IMR-90 (cell line): Measurements from ENCODE around the gene REPS1. TPM values are rescaled to one million over a fixed set of nuclear protein-coding genes. Genes with fewer than 3 reads are reported as not detected.

Experiments used
- ATAC-seq: fragments of 200-7000 bp; cut with Tn5 transposase; 2 replicates; pipeline ENCODE4 v1.9.1; 2020; ENCODE audit warnings: low read depth, mild to moderate bottlenecking, moderate library complexity
- BruUV-seq: library from RNA; stranded (reverse); fragments of 400-500 nt; replicated peaks from 2 replicates; lab custom pipeline; 2021; lab: Mats Ljungman, UMichigan
- CTCF ChIA-PET: fragments of 300-600 bp; formaldehyde crosslinking; extraction: SDS; loops from one replicate; lab custom pipeline; 2021; ENCODE audit warnings: antibody characterized with exemption; lab: Yijun Ruan, JAX
- POLR2A ChIA-PET: fragments of 300-600 bp; sonication (Branson Sonifier 250); formaldehyde crosslinking; loops from one replicate; lab custom pipeline; 2022; ENCODE audit warnings: antibody characterized with exemption; ENCODE audit not compliant: unreplicated experiment; lab: Charles Lee
- DNase-seq: peaks from one replicate; pipeline ENCODE4 v3.0.0; 2013
- H2AFZ ChIP-seq: replicated peaks from 2 replicates; pipeline ENCODE3; 2013; ENCODE audit warnings: low read length, mild to moderate bottlenecking; ENCODE audit not compliant: poor library complexity
- H2AK5ac ChIP-seq: 2 replicates; pipeline ENCODE4 v1.6.1; 2013; ENCODE audit warnings: low read depth, low read length, inconsistent platforms
- H2AK9ac ChIP-seq: replicated peaks from 2 replicates; pipeline ENCODE3; 2013; ENCODE audit warnings: mild to moderate bottlenecking, low read depth, low read length, moderate library complexity; ENCODE audit not compliant: poor library complexity
- H2BK120ac ChIP-seq: 2 replicates; pipeline ENCODE4 v1.6.1; 2013; ENCODE audit warnings: low read depth, low read length, inconsistent platforms
- H2BK15ac ChIP-seq: 3 replicates; pipeline ENCODE4 v1.6.1; 2013; ENCODE audit warnings: low read depth, low read length, inconsistent platforms
- H2BK20ac ChIP-seq: 2 replicates; pipeline ENCODE4 v1.6.1; 2013; ENCODE audit warnings: low read depth, mild to moderate bottlenecking, inconsistent platforms, low read length, moderate library complexity
- H2BK5ac ChIP-seq: 2 replicates; pipeline ENCODE4 v1.6.1; 2013; ENCODE audit warnings: mild to moderate bottlenecking, low read depth, low read length, inconsistent platforms; ENCODE audit not compliant: poor library complexity, severe bottlenecking
- H3K14ac ChIP-seq: replicated peaks from 2 replicates; pipeline ENCODE4 v1.6.1; 2013; ENCODE audit warnings: low read depth, low read length, inconsistent platforms
- H3K18ac ChIP-seq: 2 replicates; pipeline ENCODE4 v1.6.1; 2013; ENCODE audit warnings: low read depth, low read length, control low read depth
- H3K23ac ChIP-seq: 2 replicates; pipeline ENCODE4 v1.6.1; 2013; ENCODE audit warnings: low read depth, low read length, inconsistent platforms
- H3K27ac ChIP-seq: 2 replicates; pipeline ENCODE4 v1.5.1; 2013; ENCODE audit warnings: mild to moderate bottlenecking, control low read depth, low read length; ENCODE audit not compliant: insufficient read depth
- H3K27me3 ChIP-seq: 2 replicates; pipeline ENCODE4 v1.6.1; 2013; ENCODE audit warnings: low read length; ENCODE audit not compliant: control insufficient read depth, insufficient read depth
- H3K36me3 ChIP-seq: 2 replicates; pipeline ENCODE4 v1.6.1; 2013; ENCODE audit warnings: low read length, mixed read lengths; ENCODE audit not compliant: control insufficient read depth, insufficient read depth
- H3K4ac ChIP-seq: 2 replicates; pipeline ENCODE4 v1.6.1; 2013; ENCODE audit warnings: low read depth, low read length, inconsistent platforms
- H3K4me1 ChIP-seq: 2 replicates; pipeline ENCODE4 v1.6.1; 2013; ENCODE audit warnings: low read length, mixed read lengths; ENCODE audit not compliant: control insufficient read depth, insufficient read depth
- H3K4me2 ChIP-seq: 2 replicates; pipeline ENCODE4 v1.6.1; 2013; ENCODE audit warnings: low read depth, mild to moderate bottlenecking, control low read depth, low read length, moderate library complexity
- H3K4me3 ChIP-seq: 2 replicates; pipeline ENCODE4 v1.5.1; 2013; ENCODE audit warnings: low read depth, mild to moderate bottlenecking, control low read depth, low read length, moderate library complexity; ENCODE audit not compliant: insufficient read depth
- H3K56ac ChIP-seq: 2 replicates; pipeline ENCODE4 v1.6.1; 2013; ENCODE audit warnings: low read length, inconsistent platforms; ENCODE audit not compliant: insufficient read depth; ENCODE audit errors: extremely low read depth
- H3K79me1 ChIP-seq, 2 experiments: 2 replicates each; pipeline ENCODE4 v1.6.1; 2013; ENCODE audit warnings: low read length in 2 of 2, inconsistent platforms in 1 of 2, low read depth in 1 of 2
- H3K9ac ChIP-seq: 2 replicates; pipeline ENCODE4 v1.6.1; 2013; ENCODE audit warnings: low read depth, low read length, control low read depth
- H3K9me1 ChIP-seq: 2 replicates; pipeline ENCODE4 v1.6.1; 2013; ENCODE audit warnings: low read length, inconsistent platforms; ENCODE audit not compliant: insufficient read depth
- H3K9me3 ChIP-seq: 2 replicates; pipeline ENCODE4 v1.6.1; 2013; ENCODE audit warnings: low read length; ENCODE audit not compliant: control insufficient read depth, insufficient read depth
- H4K20me1 ChIP-seq: 2 replicates; pipeline ENCODE4 v1.6.1; 2013; ENCODE audit warnings: low read length, inconsistent platforms; ENCODE audit not compliant: insufficient read depth
- H4K5ac ChIP-seq: 2 replicates; pipeline ENCODE4 v1.6.1; 2013; ENCODE audit warnings: mild to moderate bottlenecking, low read depth, low read length, control low read depth
- H4K8ac ChIP-seq, 2 experiments: 2 replicates each; pipeline ENCODE4 v1.6.1; 2013; ENCODE audit warnings: low read depth in 2 of 2, low read length in 2 of 2, control low read depth in 1 of 2, inconsistent platforms in 1 of 2
- H4K91ac ChIP-seq: 2 replicates; pipeline ENCODE4 v1.6.1; 2013; ENCODE audit warnings: low read depth, low read length, inconsistent platforms; ENCODE audit not compliant: insufficient read depth
- BHLHE40 ChIP-seq: fragments of 150-350 bp; IDR thresholded peaks from 2 replicates; pipeline ENCODE4 v1.6.1; 2016; ENCODE audit warnings: mild to moderate bottlenecking, low read depth, low read length
- CEBPB ChIP-seq: IDR thresholded peaks from 2 replicates; pipeline ENCODE4 v1.6.1; 2012; ENCODE audit warnings: low read depth, low read length, improper control_type of control experiment
- CHD1 ChIP-seq: IDR thresholded peaks from 2 replicates; pipeline ENCODE4 v1.6.1; 2012; ENCODE audit warnings: low read depth, low read length, improper control_type of control experiment
- FOS ChIP-seq: fragments of 150-350 bp; IDR thresholded peaks from 2 replicates; pipeline ENCODE4 v1.6.1; 2016; ENCODE audit warnings: low read depth, low read length
- MXI1 ChIP-seq: IDR thresholded peaks from 2 replicates; pipeline ENCODE4 v1.6.1; 2012; ENCODE audit warnings: low read depth, mild to moderate bottlenecking, low read length, moderate library complexity, borderline replicate concordance
- NFE2L2 ChIP-seq: fragments of 150-350 bp; IDR thresholded peaks from 2 replicates; pipeline ENCODE4 v1.6.1; 2016; ENCODE audit warnings: low read depth, mild to moderate bottlenecking, low read length
- POLR2A ChIP-seq: IDR thresholded peaks from 2 replicates; pipeline ENCODE4 v1.6.1; 2012; ENCODE audit warnings: mild to moderate bottlenecking, low read depth, low read length
- RAD21 ChIP-seq: IDR thresholded peaks from 2 replicates; pipeline ENCODE4 v1.6.1; 2012; ENCODE audit warnings: low read length, improper control_type of control experiment
- RCOR1 ChIP-seq: IDR thresholded peaks from 2 replicates; pipeline ENCODE4 v1.6.1; 2012; ENCODE audit warnings: mild to moderate bottlenecking, low read length, improper control_type of control experiment; ENCODE audit not compliant: insufficient replicate concordance
- RFX5 ChIP-seq: IDR thresholded peaks from 2 replicates; pipeline ENCODE4 v1.8.0; 2012; ENCODE audit warnings: low read depth, mild to moderate bottlenecking, low read length, moderate library complexity
- SMC3 ChIP-seq: fragments of 150-350 bp; IDR thresholded peaks from 2 replicates; pipeline ENCODE4 v1.6.1; 2016; ENCODE audit warnings: low read depth, mild to moderate bottlenecking, antibody characterized with exemption, low read length, moderate library complexity
- USF2 ChIP-seq: fragments of 150-350 bp; IDR thresholded peaks from 2 replicates; pipeline ENCODE4 v1.6.1; 2017; ENCODE audit warnings: mild to moderate bottlenecking, antibody characterized with exemption, low read length, low read depth
- WGBS, 2 experiments: methylation state at CpG; one replicate each; pipeline versions ENCODE4 v1.1.5 to v1.1.7; 2013; ENCODE audit warnings: missing lambda C conversion rate in 2 of 2; ENCODE audit not compliant: insufficient read length in 1 of 2; ENCODE audit errors: extremely low coverage in 2 of 2; 5-methylcytosine and 5-hydroxymethylcytosine counted together
- dilution Hi-C: fragments of 300-500 bp; cut with HindIII; formaldehyde crosslinking; loops from one replicate; pipeline ENCODE4 v1.14.3; 2018; ENCODE audit warnings: low sequenced_read_pairs; ENCODE audit not compliant: unreplicated experiment
- in situ Hi-C: fragments of 300-500 bp; cut with MboI; formaldehyde crosslinking; loops from 3 replicates; pipeline ENCODE4 v1.14.3; 2019; ENCODE audit warnings: low sequenced_read_pairs, inconsistent platforms, mixed read lengths
- intact Hi-C: fragments of 100-400 bp; cut with micrococcal nuclease; formaldehyde crosslinking; loops from 2 replicates; pipeline ENCODE4 v1.10.0; 2022
- polyA plus RNA-seq, 3 experiments: library from polyadenylated mRNA; depleted of rRNA; stranded (reverse); fragments of >200 nt; gene quantifications; 2 replicates each; pipeline ENCODE4 v1.2.3, GENCODE V29; 2012; ENCODE audit warnings: low replicate concordance in 1 of 3
- total RNA-seq: library from RNA; depleted of rRNA; stranded (reverse); fragments of >200 nt; gene quantifications from 2 replicates; pipeline ENCODE4 v1.2.3, GENCODE V29; 2012
- TF ChIP-seq, protein P1 (sequence below): conservative IDR thresholded peaks from 2 replicates; pipeline ENCODE4 v1.5.1; 2012; ENCODE audit warnings: mild to moderate bottlenecking, low read depth, low read length, improper control_type of control experiment

The REPS1 gene
- total and polyA plus RNA-seq, 2 of the 4 experiments (the other 2 are of a cell fraction) = 21.9 to 24.2 TPM

DNA sequence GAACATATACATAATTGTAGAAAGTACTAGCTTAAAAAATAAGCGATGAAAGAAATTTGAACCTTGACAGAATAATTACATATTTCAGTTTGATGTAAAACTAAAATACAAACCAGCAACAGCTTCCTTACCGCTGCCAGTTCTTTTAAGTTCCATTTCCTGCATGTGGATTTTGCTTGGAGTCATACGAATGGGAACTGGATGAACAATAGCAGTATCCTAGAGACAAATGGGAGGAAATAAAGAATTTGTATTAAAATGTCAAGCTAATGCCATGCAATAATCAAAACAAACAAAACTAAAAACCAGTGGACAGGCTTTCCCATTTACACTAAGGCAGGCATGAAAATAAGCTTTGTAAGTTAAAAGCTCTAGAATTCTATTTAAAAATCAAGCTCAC is 67.1 kb downstream of the REPS1 start:
- Histone ChIP-seq H3K27me3 (no peaks in the 10 kb centered on the region), H3K9ac (no peak overlapping the region), H3K27ac (no peak overlapping the region), H2BK5ac (no peak overlapping the region), H2BK20ac (no peak overlapping the region), H3K14ac (no peak overlapping the region), H3K23ac (no peak overlapping the region), H3K9me3 (no peaks in the 10 kb centered on the region), H3K4me1 (no peaks in the 10 kb centered on the region), H3K4me2 (no peak overlapping the region), H4K8ac (no peak overlapping the region), H4K91ac (no peak overlapping the region), H3K36me3 (peaks cover 10% of the 10 kb centered on the region), H4K5ac (no peak overlapping the region), H2AFZ (no peak overlapping the region), H2AK9ac (no peak overlapping the region), H2BK120ac (no peak overlapping the region), H3K9me1 (no peaks in the 10 kb centered on the region; the same call in 1 of the 2 replicates), H2AK5ac (no peak overlapping the region), H3K56ac (no peak overlapping the region), H3K79me1 (no peaks in the 10 kb centered on the region; a peak in 1 of 4 replicates), H4K20me1 (no peaks in the 10 kb centered on the region), H3K18ac (no peak overlapping the region), H2BK15ac (no peak overlapping the region), H3K4ac (no peak overlapping the region), H3K4me3 (no peak overlapping the region)
- dilution Hi-C loops (no loop called here), intact Hi-C loops (no loop called here), in situ Hi-C loops (no loop called here)
- no peak for ATAC-seq
- CTCF ChIA-PET = interaction anchor here (0.6 kb wide), 1 partner anchor 125 kb away, joined by 3 read pairs; no protein-coding TSS in a partner anchor
- TF ChIP-seq, protein P1, sequence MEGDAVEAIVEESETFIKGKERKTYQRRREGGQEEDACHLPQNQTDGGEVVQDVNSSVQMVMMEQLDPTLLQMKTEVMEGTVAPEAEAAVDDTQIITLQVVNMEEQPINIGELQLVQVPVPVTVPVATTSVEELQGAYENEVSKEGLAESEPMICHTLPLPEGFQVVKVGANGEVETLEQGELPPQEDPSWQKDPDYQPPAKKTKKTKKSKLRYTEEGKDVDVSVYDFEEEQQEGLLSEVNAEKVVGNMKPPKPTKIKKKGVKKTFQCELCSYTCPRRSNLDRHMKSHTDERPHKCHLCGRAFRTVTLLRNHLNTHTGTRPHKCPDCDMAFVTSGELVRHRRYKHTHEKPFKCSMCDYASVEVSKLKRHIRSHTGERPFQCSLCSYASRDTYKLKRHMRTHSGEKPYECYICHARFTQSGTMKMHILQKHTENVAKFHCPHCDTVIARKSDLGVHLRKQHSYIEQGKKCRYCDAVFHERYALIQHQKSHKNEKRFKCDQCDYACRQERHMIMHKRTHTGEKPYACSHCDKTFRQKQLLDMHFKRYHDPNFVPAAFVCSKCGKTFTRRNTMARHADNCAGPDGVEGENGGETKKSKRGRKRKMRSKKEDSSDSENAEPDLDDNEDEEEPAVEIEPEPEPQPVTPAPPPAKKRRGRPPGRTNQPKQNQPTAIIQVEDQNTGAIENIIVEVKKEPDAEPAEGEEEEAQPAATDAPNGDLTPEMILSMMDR = no peak
- TF ChIP-seq POLR2A = no peak
- no peak for TF ChIP-seq CEBPB
- no peak for TF ChIP-seq CHD1
- no peak for TF ChIP-seq RCOR1
- no peak for TF ChIP-seq BHLHE40
- no peak for TF ChIP-seq SMC3
- no peak for TF ChIP-seq USF2
- no peak for TF ChIP-seq NFE2L2
- no peak for TF ChIP-seq FOS
- TF ChIP-seq RFX5 = no peak
- no peak for TF ChIP-seq MXI1
- TF ChIP-seq RAD21 = no peak
- BruUV-seq = no TSS peak
- DNase-seq = no peak
- no CpG with 5 or more reads among the region's 3 CpGs for WGBS, 2 experiments
- POLR2A ChIA-PET = no interaction called here
